ENCODE results near the gene PXDC1. TPM values are rescaled to one million over a fixed set of nuclear protein-coding genes. Genes with fewer than 3 reads are reported as not detected.

Gene PXDC1
- total RNA-seq, 1 experiment from 2014 or later = 1.4 TPM

DNA sequence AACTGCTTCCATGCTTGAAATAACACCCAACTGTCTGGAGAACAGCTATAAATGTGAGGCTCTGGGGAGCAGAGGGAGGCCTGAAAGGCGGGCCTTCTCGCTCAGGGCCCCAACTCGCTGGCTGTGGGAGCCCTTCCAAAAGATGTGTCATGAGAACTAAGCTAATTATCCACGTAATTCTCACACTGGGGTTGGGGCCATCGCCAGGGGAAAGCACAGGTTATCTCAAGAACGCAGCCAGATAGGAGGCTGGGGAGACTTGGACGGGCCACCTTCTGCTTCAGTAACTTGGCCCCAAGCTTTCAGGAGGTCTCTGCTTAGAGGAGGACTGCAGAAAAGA, 1.6 kb downstream of the PXDC1 start:
- Histone ChIP-seq H3K36me3 (replicated peaks; ENCODE audit: control insufficient read depth, insufficient read depth, low read length) (no peaks in the 10 kb centered on the region), H3K27me3 (ENCODE audit: control insufficient read depth, insufficient read depth, low read length) (peaks cover 48% of the 10 kb centered on the region), H3K4me3 (ENCODE audit: insufficient read depth, low read depth, low read length) (peak overlapping the region; percentile 53)
- no peak for DNase-seq

DNA sequence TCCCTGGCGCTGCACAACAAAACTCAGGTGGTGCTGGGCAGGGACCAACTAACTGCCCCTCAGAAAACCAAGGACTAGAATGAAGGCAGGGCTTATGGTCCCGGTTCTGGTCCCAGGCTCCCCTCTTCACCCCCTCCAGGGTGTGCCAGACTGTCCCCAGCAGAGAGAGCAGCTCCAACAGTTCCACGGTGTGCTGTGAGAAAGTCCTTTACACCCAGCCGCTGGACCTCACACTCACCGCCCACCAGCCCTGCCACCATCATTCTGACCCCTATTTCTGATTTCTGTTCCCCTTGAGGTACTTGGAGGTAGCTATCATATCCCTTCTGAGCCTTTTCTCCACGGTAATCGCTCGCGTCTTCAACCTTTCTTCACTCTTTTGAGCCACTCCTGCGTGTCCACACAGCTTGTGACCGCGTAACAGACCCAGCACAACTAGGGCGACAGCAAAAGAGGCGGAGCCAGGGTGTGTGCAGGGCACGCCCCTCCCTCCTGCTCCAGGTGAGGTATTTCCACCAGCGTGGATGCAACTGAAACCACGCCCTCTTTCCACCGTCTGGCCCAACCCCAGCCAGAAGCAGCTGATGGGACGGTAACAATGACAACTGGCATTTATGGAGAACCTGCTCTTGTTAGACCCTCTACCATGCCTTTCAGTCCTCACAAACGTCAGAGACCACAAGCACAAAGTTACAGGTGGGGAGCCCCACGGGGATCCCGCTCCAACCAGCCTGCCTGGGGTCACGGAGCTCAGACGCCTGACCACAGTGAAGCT, 2.3 kb downstream of the PXDC1 start:
- no peak for DNase-seq
- no peaks in the 10 kb centered on the region for H3K36me3 ChIP-seq (replicated peaks; ENCODE audit: control insufficient read depth, insufficient read depth, low read length)
- peaks cover 48% of the 10 kb centered on the region for H3K27me3 ChIP-seq (ENCODE audit: control insufficient read depth, insufficient read depth, low read length)
- H3K4me3 ChIP-seq (ENCODE audit: insufficient read depth, low read depth, low read length) = no peak overlapping the region

DNA sequence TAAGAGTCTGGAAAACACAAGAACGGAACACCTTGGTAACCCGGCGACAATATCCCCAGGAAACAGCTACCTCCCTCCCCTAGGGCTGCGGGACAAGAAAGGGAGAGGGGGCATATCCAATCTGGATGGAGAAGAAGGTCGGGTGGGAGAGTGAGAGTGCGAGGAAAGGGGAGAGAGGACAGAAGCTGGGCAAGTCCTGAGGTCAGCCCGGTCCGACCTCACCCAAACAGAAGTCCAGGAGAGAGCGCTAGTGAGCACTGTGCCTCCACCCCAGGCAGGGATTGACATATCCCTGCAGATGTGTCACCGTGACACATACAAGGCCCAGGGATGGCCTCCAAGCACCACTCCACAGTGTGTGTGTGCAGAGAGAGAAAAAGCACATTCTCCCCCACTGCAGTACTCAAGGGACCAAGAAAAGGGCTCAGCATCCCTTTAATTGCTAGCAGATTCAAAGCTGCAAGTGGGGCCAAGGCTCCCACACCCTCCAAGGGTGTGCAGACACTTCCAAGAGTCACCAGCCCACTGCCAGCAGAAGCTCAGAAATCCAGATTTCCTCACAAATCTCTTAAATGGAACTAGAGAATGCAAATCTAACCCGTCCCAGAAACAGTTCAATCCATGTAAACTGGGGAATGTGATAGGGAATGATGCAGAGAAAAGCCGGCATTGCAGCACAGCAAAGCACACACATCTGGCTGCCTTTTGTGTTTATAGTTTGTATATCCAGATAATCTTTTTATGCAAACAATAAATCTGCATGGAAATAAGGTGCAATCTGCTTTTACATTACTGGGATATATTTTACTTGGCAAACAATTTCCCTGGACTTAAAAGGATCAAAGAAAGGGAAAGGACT, 3.1 kb downstream of the PXDC1 start:
- peak; percentile 92 for DNase-seq
- no peak overlapping the region for H3K4me3 ChIP-seq (ENCODE audit: insufficient read depth, low read depth, low read length)
- peaks cover 47% of the 10 kb centered on the region for H3K27me3 ChIP-seq (ENCODE audit: control insufficient read depth, insufficient read depth, low read length)
- H3K36me3 ChIP-seq (replicated peaks; ENCODE audit: control insufficient read depth, insufficient read depth, low read length) = no peaks in the 10 kb centered on the region

DNA sequence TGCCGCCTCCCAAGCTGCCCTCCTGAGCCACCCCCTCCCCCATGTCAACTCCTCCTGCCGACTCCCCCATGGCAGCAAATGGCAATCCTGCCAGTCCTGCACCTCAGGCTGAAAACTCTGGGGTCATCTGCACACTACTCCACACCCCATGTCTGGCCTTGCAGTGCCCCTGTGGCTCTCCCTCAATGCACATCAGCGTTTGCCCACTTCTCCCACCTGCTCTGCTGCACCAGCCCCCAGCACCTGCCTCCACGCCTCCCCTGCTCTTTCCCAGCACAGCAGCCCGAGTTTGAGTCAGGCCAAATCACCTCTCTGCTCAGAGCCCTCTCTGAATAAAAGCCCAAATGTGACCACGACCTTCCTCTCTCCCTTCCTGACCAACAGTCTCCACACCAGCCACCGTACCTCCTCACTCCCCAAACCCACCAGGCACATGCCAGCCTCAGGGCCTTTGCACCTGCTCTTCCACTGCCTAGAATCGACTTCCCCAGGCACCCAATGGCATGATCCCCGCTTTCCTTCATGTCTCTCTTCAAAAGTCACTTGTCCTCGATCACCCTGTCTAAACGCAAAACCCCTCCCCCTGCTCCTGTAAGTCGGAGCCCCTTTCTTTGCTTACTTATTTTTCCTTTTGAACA, 4.3 kb downstream of the PXDC1 start:
- DNase-seq = no peak
- Histone ChIP-seq H3K4me3 (ENCODE audit: insufficient read depth, low read depth, low read length) (no peak overlapping the region), H3K36me3 (replicated peaks; ENCODE audit: control insufficient read depth, insufficient read depth, low read length) (no peaks in the 10 kb centered on the region), H3K27me3 (ENCODE audit: control insufficient read depth, insufficient read depth, low read length) (peaks cover 35% of the 10 kb centered on the region)

DNA sequence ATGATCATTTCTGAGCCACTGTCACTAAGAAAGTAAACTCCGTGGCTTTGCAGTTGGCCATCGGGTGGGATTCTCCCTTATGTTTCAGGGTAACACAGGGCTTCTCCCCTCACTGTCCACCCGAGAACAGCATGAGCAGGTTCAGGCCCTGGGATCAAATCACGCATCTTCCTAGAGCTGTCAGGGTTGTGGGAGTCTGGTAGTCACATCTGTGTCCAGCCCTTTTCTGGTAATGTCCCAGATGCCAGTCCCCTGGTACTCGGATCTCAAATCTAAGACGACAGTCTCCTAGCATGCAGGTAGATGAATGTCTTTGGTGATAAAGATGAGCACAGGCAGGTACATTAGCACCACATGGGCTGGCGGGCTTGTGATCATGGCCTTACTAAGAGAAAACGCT, 4.8 kb downstream of the PXDC1 start:
- Histone ChIP-seq H3K36me3 (replicated peaks; ENCODE audit: control insufficient read depth, insufficient read depth, low read length) (no peaks in the 10 kb centered on the region), H3K27me3 (ENCODE audit: control insufficient read depth, insufficient read depth, low read length) (peaks cover 30% of the 10 kb centered on the region), H3K4me3 (ENCODE audit: insufficient read depth, low read depth, low read length) (no peak overlapping the region)
- DNase-seq = no peak

DNA sequence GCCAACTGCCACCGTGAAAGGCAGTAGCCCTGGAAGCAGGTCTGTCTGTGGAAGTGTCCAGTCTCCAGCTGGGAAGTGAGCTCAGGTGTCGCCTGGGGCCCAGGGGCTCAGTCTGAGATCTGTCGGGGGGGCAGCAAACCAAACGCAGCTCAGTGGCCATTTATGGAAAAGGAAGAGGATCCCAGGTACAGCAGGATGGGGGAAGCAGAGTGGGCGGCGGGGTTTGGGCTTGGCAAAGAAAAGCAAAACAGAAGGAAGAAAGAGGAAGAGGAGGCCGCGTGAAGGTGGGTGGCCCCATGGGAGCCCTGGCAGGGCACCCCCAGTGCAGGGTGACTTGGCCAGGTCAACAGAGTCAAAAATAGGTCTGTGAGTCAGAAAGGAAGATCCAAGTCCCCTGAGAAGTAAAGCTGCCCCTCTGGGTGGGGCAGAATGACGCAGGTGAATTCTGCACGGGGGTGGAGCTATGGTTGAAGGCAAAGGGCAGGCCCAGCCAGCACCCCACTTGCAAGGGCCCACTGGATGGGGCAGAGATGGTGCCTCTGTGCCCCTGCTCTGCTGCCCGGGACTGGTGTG, 5.3 kb downstream of the PXDC1 start:
- H3K27me3 ChIP-seq (ENCODE audit: control insufficient read depth, insufficient read depth, low read length) = peaks cover 25% of the 10 kb centered on the region
- H3K4me3 ChIP-seq (ENCODE audit: insufficient read depth, low read depth, low read length) = no peak overlapping the region
- H3K36me3 ChIP-seq (replicated peaks; ENCODE audit: control insufficient read depth, insufficient read depth, low read length) = no peaks in the 10 kb centered on the region
- DNase-seq = no peak

DNA sequence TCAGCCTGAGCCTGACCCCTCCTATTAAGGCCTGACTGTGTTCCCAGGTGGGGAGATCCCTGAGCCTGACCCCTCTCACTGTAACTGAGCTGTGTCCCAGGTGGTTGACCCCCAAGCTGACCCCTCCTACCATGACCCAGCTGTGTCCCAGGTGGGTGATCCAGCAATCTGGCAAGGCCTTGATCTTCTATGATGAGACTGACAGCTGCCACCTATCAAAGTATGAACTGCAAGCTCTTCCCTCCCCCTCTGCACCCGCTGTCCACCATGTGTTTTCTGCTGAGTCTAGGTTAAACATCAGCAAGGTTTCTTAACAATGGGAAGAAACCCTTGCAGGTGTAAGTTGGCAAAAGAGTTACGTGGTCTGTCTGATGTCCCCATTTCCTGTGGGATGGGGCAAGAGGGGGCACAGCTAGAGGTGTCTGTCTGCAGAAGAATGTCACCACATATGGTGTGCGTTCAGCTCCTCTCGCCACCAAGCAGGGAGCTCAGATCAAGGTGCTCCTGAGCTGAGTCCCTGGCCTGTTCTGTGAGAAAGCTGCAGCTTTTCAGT, 5.9 kb downstream of the PXDC1 start:
- Histone ChIP-seq H3K36me3 (replicated peaks; ENCODE audit: control insufficient read depth, insufficient read depth, low read length) (no peaks in the 10 kb centered on the region), H3K27me3 (ENCODE audit: control insufficient read depth, insufficient read depth, low read length) (peaks cover 20% of the 10 kb centered on the region), H3K4me3 (ENCODE audit: insufficient read depth, low read depth, low read length) (no peak overlapping the region)
- DNase-seq = no peak

DNA sequence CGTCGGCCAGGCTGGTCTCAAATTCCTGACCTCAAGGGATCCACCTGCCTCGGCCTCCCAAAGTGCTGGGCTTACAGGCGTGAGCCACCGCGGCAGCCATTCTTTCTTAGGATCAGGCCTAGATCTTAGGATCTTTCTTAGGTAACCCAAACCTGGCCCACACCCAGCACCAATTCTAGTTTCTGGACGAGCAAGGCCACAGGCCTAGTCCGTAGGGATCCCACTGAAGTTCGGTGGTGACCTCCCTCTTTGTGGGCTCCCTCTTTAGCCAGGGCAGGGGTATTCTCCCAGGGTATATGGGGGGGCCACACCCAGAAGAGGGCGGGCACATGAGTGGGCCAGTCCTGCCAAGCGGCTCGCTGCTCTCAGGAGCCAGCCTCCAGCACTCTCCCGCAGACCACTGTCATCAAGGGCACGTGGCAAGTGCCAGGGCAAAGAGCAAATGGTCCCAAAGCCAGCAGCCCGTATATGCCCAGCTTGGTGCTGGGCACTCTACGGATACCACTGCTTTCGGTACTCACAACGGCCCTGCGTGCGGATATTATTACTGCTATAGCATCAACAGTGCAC, 6.5 kb downstream of the PXDC1 start:
- peaks cover 13% of the 10 kb centered on the region for H3K27me3 ChIP-seq (ENCODE audit: control insufficient read depth, insufficient read depth, low read length)
- no peak overlapping the region for H3K4me3 ChIP-seq (ENCODE audit: insufficient read depth, low read depth, low read length)
- H3K36me3 ChIP-seq (replicated peaks; ENCODE audit: control insufficient read depth, insufficient read depth, low read length) = no peaks in the 10 kb centered on the region

DNA sequence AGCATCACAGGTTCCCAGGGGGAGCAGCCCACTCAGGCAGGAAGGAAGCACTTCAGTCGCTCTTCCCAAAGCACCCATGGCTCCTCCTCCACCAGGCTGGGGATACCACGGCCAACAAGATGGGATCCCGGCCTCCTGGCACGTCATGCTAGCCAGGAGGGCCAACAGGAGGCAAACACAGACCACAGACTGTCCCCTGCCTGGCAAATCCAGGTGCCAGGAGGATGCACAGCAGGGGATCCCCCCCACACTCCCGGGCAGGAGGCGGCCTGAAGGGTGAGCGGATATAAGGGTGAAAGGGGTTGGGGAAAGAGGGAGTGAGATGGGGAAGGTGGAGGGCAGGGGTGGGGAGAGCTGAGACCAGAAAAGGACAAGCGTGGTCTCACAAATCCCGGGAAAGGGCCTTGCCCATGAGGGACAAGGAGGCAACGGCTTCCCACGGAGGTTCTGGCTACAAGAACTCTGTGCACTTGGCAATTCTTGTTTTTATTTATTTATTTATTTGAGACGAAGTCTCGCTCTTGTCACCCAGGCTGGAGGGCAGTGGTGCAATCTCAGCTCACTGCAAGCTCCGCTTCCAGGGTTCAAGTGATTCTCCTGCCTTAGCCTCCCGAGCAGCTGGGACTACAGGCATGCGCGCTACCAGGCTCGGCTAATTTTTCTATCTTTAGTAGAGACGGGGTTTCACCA, 7.2 kb downstream of the PXDC1 start:
- no peaks in the 10 kb centered on the region for H3K36me3 ChIP-seq (replicated peaks; ENCODE audit: control insufficient read depth, insufficient read depth, low read length)
- DNase-seq = no peak
- peaks cover 7% of the 10 kb centered on the region for H3K27me3 ChIP-seq (ENCODE audit: control insufficient read depth, insufficient read depth, low read length)
- H3K4me3 ChIP-seq (ENCODE audit: insufficient read depth, low read depth, low read length) = no peak overlapping the region

More for the DNA sequence above, 6.5 kb downstream of the PXDC1 start:
- no peak for DNase-seq

DNA sequence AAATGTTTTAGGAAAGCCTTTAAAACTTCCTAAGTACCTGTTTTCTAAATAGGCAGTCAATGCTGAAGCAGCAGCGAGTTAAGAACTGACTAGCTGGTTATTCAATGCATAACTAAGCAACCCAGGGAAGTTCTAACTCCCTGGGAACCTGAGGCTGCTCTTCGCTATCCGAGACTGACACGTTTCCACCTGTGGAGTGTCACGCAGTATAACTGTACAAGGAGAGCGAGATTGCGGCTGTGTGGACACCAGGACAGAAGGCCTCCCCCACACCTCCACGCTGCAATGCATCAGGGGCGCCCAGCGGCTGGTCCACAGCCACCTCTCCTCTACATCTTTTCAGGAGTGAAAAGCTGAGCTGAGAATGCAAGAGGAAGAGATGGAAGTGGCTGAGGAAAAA, 8.0 kb downstream of the PXDC1 start:
- Histone ChIP-seq H3K27me3 (ENCODE audit: control insufficient read depth, insufficient read depth, low read length) (no peaks in the 10 kb centered on the region), H3K36me3 (replicated peaks; ENCODE audit: control insufficient read depth, insufficient read depth, low read length) (no peaks in the 10 kb centered on the region), H3K4me3 (ENCODE audit: insufficient read depth, low read depth, low read length) (no peak overlapping the region)
- DNase-seq = no peak

DNA sequence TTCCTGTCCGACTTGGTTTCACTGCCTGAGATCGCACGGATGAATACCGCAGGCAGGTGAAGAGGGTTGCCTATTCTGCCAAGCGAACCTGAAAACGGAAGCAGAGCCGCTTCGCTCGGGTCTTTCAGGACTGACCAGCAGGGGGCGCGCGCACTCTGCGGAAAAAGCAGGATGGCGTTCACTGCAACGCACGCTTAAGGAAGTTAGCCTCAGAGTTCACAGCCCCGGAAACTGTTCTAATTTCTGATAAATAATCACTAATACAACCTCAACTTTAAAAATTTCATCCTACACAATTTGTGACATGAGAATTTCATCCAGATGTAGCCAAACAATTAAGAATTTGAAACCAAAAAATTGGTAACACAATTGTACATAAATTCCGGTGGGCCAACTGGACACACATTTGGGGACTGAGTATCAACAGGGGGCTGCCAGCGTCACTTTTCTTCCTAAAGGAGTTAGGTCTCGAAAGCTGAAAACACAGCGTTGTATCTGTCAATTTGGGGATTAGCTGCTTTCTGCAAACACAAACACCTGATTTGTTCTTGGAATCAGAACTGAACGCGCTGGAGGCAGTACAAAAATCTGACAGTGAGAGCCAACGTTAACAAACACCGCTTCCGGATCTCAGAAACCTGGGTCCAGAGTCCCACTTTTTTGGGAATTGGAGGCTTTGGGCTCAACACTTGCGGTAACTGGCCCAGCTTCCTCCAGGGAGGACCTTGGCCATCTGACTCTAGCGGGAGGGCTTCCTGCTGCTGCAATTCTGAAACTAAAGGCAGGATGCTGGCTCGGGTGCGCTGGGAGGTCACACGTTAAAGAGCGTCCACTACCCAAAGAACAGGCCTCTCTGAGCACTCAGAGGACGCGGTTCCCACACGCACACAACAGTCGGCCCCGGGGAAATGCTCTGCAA, 8.8 kb downstream of the PXDC1 start:
- no peaks in the 10 kb centered on the region for H3K27me3 ChIP-seq (ENCODE audit: control insufficient read depth, insufficient read depth, low read length)
- no peak overlapping the region for H3K4me3 ChIP-seq (ENCODE audit: insufficient read depth, low read depth, low read length)
- DNase-seq = peak; percentile 90
- no peaks in the 10 kb centered on the region for H3K36me3 ChIP-seq (replicated peaks; ENCODE audit: control insufficient read depth, insufficient read depth, low read length)

DNA sequence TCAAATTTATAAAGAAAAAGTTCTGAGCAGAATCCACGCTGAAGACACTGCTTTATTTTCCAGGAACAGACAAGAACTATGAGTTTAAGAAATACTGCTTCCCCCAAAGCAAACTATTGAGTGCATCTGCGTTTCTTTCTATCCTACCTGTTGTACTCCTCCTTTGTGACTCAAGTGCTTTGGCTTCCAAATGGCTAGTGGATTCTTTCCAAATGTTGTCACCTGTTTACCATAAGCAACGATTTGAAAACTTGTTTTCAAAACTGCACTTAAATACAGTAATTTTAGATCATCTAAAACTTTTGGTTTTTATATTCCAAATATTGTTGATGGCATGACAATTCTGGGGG, 9.5 kb downstream of the PXDC1 start:
- Histone ChIP-seq H3K27me3 (ENCODE audit: control insufficient read depth, insufficient read depth, low read length) (no peaks in the 10 kb centered on the region), H3K36me3 (replicated peaks; ENCODE audit: control insufficient read depth, insufficient read depth, low read length) (no peaks in the 10 kb centered on the region), H3K4me3 (ENCODE audit: insufficient read depth, low read depth, low read length) (no peak overlapping the region)
- DNase-seq = no peak

DNA sequence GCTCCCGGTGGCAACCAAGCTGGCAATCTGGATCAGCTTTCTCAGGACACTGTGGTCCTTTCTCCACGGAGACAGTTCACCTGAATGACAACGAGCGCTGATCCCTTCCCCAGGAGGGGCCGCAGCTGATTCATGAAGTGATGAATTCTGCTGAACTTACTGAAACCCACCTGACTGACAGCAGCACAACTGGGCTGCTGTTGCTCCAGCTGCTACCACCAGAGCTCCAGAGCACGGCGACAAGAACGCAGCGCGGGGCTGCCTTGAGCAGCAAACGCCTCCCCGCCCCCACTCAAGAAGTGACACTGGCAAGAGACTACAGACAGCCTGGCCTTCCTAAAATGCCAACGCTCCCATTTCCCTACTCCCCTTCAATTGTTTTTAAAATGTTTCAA, 10.0 kb downstream of the PXDC1 start:
- H3K27me3 ChIP-seq (ENCODE audit: control insufficient read depth, insufficient read depth, low read length) = no peaks in the 10 kb centered on the region
- no peak overlapping the region for H3K4me3 ChIP-seq (ENCODE audit: insufficient read depth, low read depth, low read length)
- DNase-seq = no peak
- H3K36me3 ChIP-seq (replicated peaks; ENCODE audit: control insufficient read depth, insufficient read depth, low read length) = no peaks in the 10 kb centered on the region
